HL-60/S4 treated with retinoic acid at 250 ng/mL for 4 days and 3 days (cell line): Measurements from ENCODE around the gene BCO1.

ENCODE experiments used
- in situ Hi-C: fragments of 300-500 bp; cut with MboI; formaldehyde crosslinking; loops from 2 replicates; pipeline ENCODE4 v1.7.0; 2022; ENCODE audit warnings: low sequenced_read_pairs

The BCO1 gene

DNA sequence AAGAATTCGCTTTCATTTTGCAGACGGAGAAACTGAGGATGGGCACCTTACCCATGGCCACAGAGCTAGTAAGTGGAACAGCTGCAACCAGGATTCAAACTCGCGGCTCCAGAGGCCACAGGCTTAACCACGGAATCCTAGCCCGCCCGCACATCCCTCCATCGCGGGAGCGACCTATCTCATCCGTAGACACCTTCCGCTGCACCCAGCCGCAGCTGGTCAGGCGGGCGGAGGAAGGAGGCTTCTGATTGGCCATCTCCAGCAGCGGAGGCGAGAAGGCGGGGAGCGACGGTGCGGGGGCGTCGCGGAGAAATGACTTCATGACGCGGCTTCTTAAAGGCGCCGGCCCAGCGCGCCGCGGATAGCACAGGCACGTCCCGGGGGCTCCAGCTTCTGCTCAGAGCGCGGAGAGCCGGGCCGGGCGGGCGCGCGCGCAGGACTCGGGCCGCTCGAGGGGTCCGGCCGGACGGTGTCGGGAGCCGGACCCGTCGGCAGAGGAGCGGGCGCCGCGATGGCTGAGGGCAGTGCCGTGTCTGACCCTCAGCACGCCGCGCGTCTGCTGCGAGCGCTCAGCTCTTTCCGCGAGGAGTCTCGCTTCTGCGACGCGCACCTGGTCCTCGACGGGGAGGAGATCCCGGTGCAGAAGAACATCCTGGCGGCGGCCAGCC, 76.2 kb downstream of the BCO1 start, which contains the start of gene GAN:
TSS of gene GAN (plus strand) at position 360 of the 668 bp plus-strand sequence. CDS start at position 512, 152 bp downstream.
- in situ Hi-C loops: no loop called here

DNA sequence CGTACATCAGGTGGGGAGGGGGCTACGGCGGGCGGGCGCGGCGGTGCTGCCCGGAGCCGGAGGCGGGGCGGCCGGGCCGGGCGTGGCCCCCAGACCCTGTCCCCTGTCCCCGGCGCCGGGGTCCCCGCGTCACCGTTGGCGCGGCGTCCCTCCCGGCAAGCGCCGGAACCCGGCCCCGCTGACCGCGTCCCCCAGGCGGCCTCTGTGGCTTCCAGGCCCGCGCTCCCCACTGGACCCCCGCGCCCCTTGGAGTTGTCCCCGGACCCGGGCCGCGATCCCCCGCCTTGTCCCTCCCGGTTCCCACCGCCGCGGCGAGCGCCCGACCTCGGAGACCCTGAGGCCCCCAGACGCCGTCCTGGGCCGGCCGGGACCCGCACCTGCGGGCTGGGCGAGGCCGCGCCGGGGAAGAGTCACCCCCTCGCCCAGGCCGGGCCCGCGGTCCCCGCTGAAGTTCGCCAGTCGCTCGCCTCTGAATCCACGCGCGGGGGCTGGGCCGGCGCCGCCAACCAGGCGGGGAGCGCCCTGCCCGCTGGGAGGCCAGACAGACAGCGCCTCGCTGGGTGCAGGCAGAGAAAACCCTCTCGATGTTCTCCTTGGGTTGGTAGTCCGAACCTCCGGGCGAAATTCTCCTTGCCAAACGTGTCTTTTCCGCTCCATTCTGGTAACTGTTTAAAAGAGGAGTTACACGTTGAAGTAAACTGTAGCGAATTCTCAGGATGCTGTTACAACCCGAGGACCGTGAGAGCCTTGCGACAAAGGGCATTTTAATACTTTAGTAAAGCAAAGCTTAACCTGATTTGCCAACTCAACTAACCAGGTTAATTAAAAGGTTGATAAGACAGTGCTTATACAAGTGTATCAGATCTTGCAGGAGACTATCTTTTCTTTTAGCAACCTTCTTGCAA, 77.0 kb downstream of the BCO1 start:
- in situ Hi-C loops: no loop called here

DNA sequence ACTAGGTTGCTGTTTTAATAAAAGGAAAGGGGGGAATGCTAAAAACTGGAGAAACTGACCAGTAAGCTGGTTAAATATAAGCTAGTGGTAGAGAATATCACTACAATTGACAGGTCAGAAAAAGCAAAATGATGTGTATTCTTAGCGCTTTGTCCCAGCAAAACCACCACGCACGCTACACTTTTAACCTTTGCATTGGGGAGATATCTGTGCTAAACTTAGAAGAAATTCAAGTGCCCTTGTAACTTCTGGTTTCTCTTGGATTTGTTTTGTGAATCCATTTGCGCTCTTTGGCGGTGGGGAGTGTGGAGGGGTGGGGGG, 77.6 kb downstream of the BCO1 start:
- in situ Hi-C loops: no loop called here

DNA sequence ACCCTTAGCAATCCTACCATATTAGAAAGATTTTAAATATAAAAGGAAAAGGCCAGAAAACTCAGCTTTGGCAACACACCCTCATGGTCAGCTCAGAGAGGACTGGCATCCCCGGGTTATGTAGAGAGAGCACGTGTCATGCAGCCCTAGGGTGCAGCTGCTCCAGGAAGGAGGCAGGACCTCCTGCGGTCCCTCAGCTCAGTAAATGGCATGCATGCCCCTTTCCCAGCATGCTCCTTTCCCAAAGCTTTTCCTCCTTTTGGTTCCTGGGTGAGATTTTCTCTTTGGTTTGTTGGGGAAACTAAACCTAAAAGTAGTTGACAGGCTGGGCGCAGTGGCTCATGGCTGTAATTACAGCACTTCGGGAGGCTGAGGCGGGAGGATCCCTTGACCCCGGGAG, 80.2 kb downstream of the BCO1 start:
- in situ Hi-C loops: no loop called here

DNA sequence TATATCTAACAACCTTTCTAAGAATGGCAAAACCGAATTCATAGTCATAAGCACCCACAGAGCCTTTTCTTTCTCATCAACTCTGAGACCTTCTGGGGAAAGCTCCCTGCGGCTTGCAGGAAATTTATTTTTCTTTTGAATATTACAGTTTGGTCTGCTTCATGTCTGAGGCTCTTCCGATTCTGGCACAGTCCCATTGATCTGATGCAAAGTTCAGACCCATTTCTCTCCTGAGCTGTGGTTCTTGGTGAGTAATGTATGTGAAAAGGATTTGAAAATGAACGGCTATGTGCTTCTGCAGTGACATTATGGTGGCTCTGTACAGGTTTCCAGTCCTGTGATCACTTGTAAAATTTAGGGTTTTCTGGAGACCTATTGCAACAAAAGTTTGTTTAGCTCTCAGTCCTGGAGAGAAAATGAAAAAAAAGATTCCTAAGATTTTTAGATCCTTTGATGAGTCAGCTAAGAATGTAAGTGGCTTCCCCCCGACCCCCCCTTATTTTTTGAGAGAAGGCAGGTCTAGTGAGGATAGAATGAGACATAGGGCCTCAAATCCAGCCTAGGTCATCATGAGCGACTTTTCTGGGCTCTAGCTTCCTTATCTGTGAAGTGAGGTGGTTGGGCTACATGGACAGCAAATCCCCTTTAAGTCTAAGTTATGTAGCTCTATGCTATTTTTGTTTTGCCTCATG, 80.9 kb downstream of the BCO1 start:
- in situ Hi-C loops: no loop called here

DNA sequence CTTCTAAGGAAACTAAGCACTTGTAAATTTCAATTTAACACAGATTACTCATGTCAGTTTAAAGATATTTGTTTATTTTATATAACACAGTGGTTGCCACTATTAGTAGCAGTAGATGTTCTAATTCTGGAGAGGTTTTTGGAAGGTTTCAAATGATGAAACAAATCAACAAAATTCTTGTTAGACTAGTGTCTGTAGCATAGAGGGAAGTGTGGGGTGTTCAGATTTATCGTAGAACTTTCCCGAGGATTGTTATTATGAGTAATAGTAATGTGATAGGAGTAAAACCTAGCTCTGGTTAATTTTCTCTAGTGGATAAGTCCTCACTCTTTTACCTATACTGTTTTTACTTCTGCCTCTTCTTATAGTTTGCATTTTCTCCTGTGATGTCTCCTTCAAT, 82.5 kb downstream of the BCO1 start:
- in situ Hi-C loops: no loop called here

DNA sequence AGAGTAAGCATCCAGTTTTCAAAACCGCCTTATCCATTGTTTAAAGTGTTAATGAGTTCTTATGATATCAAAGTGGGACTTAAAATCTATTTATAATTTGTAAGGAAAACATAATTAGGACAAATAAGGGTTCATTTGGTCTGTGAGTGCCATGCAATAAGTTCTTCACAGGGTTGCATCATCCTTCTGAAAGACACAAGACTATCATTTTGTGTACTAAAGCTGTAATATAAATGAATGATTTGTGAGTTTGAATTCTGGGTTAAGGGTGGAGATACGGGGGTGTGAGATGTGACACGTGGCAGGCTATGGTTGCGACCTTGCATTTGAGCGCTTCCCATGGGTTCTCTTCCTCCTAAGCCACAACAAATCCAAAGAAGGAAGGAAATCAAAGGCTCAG, 83.0 kb downstream of the BCO1 start:
- in situ Hi-C loops: no loop called here

DNA sequence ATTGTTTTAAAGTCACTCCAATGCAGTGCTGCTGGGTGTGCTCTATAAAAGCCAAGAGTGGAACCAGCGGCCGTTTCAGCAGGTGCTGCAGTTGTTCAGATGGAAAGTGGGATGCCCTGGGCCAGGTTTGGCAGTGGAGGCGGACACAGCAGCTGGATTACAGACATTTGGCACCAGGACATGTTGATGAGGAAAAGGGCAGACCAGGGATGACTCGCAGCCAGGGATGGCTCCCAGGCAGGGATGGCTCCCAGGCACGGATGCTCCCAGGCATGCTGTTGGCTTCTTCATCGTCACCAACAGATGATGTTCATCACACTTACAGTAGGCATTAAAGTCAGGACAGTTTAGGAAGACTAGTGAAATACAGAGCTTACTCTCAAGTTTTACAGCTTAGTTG, 86.3 kb downstream of the BCO1 start:
- in situ Hi-C loops: no loop called here

DNA sequence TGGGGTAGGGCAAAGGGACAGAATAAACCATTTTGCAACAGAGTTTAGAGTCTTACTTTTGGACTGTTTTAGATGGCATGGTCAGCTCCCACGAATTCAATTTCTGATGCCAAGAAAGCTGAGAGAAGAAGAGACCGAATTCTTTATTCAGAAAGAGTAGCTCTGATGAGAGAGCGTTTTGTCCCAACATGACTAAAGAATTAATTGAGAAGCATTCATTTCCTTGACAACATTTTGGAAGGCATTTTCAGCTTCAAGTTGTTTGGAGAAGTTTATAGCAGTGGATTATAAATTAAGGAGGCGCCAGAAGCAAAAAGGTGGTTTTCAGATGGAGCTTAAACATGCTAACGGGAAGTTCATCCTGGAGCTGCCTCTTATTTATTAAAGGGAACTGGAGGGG, 88.5 kb downstream of the BCO1 start:
- in situ Hi-C loops: no loop called here

DNA sequence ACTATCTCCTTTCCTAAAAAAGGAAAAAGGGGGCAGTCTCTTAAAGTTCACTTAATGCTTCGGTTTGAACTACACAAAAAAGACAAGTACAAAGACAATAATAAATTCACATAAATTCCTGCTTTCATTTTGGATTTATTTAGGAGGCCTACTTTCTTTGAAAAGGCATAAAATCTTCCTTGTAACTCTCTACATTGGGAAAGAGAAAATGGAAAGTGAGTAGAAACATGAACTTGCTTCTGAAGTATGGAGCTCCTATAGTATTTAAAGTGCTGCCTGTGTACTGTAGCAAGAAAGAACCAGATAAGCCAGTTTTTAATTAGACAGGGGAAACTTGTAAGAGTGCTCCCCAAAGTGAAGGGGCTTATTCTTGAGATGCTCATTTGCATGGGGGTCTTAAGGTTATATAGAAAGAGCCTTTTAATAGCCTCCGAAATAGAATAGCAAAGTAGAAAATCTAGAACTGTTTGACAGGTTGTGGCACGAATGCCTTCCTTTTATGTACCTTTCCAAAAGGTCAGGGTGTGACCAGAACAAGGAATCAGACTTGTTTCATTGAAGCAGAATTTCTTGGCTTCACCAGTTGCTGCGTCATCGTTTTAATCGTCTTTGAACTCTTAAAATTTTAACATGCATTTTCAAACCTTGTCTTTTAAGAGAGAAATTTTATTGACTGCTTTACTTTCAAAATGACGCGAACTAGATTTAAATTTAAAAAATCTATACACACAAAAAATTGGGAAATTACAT, 89.1 kb downstream of the BCO1 start:
- in situ Hi-C loops: no loop called here

DNA sequence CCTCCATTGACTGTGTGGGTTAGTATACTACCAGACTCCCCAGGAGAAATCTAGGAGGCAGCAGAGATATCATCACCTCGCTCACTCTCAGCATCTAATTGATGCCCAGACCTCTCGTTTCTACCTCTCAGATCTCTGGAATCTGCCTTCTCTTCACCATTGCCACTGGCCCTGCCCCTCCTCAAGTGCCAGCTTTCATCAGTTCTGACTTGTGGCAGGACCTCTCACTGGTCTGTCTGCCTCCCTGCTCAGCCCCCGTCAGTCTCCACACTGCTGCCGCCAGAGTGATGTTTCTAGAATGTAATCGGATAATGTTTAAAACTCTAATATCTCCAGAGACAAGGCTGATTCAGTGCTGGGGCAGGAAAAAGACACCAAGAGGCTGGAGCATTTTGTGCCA, 91.5 kb downstream of the BCO1 start:
- in situ Hi-C loops: no loop called here

DNA sequence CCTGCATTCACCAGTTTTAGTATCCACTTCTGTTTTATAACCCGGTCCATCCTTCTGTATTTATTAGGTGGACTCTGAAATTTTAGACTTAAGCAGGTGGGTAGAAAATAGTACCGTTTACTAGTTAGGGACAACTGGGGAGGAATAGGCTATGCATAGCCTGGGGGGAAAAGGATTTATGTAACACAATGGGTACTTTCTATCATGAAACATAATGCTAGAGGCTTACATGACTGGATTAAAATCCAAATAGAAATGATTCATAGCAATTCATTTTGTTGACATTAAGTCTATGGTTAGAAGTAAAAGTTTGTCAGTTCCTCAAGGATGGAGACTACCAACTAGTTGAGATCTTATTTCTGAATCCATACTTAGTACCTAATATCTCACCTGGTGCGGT, 94.9 kb downstream of the BCO1 start:
- in situ Hi-C loops: no loop called here

DNA sequence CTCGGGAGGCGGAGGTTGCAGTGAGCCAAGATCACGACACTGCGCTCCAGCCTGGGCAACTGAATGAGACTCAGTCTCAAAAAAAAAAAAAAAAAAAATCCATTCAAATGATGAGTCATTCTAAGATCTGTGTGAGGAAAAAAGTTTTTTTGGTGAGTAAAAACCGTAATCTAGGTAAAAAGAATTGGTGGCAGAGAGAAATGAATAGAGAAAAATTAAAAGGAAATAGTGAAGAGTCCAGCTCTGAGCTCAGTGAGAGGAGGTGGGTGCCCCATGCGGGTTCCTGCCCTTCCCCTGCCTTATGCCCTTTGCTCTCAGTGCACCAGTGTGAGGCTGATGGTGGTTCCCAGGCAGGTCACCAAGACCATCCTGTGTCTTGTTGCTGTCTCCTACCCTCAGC, 97.2 kb downstream of the BCO1 start:
- in situ Hi-C loops: no loop called here

DNA sequence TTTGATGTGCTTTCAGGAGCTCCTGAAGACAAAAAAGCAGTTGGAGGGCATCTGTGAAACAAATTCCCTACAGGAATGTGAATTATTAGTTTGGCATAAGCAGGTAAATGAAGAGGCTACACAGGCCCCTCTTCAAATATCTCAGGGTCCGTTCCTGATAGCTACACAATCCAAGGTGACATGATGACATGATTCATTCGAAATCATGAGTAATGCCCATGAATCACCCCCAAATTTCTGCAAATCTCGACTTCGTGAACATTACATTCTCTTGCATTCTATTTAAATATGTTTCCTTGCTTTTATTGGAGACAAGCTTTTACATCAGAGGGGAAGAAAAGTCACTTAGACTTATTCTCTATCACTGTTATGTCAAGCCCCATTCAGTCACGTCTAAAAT, 98.6 kb downstream of the BCO1 start:
- in situ Hi-C loops: no loop called here
